ENCODE results near the gene LCE1F.

The LCE1F gene

GRCh38 chr1:152774875-152775274 lies at the start of gene LCE1F:
TSS of gene LCE1F (plus strand) at chr1:152775140. CDS start at chr1:152776372, 1,232 bp downstream.
- DNase-seq (ENCODE audit: low read depth): no peak

- DNase-seq (ENCODE audit: low read depth): no peak
These were observed 49.7 kb upstream of the LCE1F start for GRCh38 chr1:152725261-152725660.

- no peak for DNase-seq (ENCODE audit: low read depth)
These were observed 46.0 kb upstream of the LCE1F start for GRCh38 chr1:152728986-152729385.

GRCh38 chr1:152735648-152736047 lies 39.3 kb upstream of the LCE1F start:
- DNase-seq (ENCODE audit: low read depth): no peak

- no peak for DNase-seq (ENCODE audit: low read depth)
These were observed 36.9 kb upstream of the LCE1F start for GRCh38 chr1:152737997-152738396.

- no peak for DNase-seq (ENCODE audit: low read depth)
These were observed 35.1 kb upstream of the LCE1F start for GRCh38 chr1:152739841-152740240.

GRCh38 chr1:152741656-152742055 lies 33.3 kb upstream of the LCE1F start:
- no peak for DNase-seq (ENCODE audit: low read depth)

- DNase-seq (ENCODE audit: low read depth): no peak
These were observed 31.4 kb upstream of the LCE1F start for GRCh38 chr1:152743371-152744145.

- DNase-seq (ENCODE audit: low read depth): no peak
These were observed 29.6 kb upstream of the LCE1F start for GRCh38 chr1:152745289-152745704.

- DNase-seq (ENCODE audit: low read depth): no peak
These were observed 29.0 kb upstream of the LCE1F start for GRCh38 chr1:152745765-152746444.

GRCh38 chr1:152747831-152748230 lies 27.1 kb upstream of the LCE1F start:
- DNase-seq (ENCODE audit: low read depth): no peak

- DNase-seq (ENCODE audit: low read depth): no peak
These were observed 22.7 kb upstream of the LCE1F start for GRCh38 chr1:152752225-152752624.

GRCh38 chr1:152753586-152753985 lies 21.4 kb upstream of the LCE1F start:
- DNase-seq (ENCODE audit: low read depth): no peak

GRCh38 chr1:152756872-152757271 lies 18.1 kb upstream of the LCE1F start:
- DNase-seq (ENCODE audit: low read depth): no peak

- no peak for DNase-seq (ENCODE audit: low read depth)
These were observed 17.2 kb upstream of the LCE1F start, which contains the start of gene KPRP for GRCh38 chr1:152757747-152758146. TSS of gene KPRP (plus strand) at chr1:152758025. CDS start at chr1:152759589, 1,564 bp downstream.

GRCh38 chr1:152758636-152759035 lies 16.3 kb upstream of the LCE1F start:
- DNase-seq (ENCODE audit: low read depth): no peak

GRCh38 chr1:152759453-152760173 lies 15.3 kb upstream of the LCE1F start:
- DNase-seq (ENCODE audit: low read depth): no peak

GRCh38 chr1:152760551-152761190 lies 14.3 kb upstream of the LCE1F start:
- DNase-seq (ENCODE audit: low read depth): no peak

GRCh38 chr1:152761609-152762213 lies 13.2 kb upstream of the LCE1F start:
- DNase-seq (ENCODE audit: low read depth): no peak

GRCh38 chr1:152768847-152769533 lies 6.0 kb upstream of the LCE1F start:
- no peak for DNase-seq (ENCODE audit: low read depth)

- no peak for DNase-seq (ENCODE audit: low read depth)
These were observed 4.5 kb upstream of the LCE1F start for GRCh38 chr1:152770411-152770810.

Data from stimulated activated CD4-positive, alpha-beta T cell treated with anti-CD3 and anti-CD28 coated beads, Interleukin-2, amount 100 ng/mL, for 4 hours (primary cell).